ENCODE measurements around the gene BCR. TPM values are rescaled to one million over a fixed set of nuclear protein-coding genes. Genes with fewer than 3 reads are reported as not detected.

Gene BCR
- total and polyA plus RNA-seq, 2 of the 13 experiments (the other 11 are each of a cell fraction or from before 2014, with no cell fraction given), result 19.9 to 33.6 TPM

DNA sequence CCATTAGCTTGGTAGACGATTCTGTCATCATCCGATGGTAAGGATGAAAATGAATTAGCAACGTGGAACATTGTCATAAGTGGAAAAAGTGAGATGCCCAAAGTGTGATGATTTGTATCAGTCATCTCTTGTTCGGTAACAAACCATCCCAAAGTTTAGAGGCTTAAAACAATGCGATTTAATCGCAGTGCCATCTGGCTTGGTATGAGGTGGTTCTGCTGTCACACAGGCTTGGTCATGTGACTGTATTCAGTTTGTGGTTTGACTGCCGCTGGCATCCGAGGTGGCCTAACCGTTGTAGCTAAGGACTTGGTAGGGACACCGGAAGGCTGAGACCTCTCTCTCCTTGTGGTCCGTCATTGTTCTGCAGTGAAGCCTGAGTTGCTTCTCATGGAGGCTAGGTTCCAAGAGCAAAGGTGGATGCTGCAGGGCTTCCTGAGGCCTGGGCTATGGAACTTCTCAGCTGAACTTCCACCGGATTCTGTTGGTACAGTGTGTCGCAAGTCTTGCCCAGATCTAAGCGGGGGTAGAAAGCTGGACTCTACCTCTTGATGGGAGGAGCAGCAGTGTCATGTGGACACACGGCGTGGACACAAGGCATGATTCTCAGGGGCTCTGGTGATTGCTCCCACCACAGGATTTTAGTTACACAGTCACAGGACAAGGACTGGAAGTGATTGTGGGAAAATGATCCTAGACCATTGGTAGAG is 36.3 kb downstream of the BCR start (continued):
- TF ChIP-seq GZF1 (CRISPR knock-in tag; IDR thresholded peaks at IDR 0.05) (0 out of 2 replicates have a peak, but pooled peaks have one; percentile 27), RXRB (CRISPR knock-in tag; IDR thresholded peaks at IDR 0.05; ENCODE audit: borderline replicate concordance) (peak; percentile 69), KLF11 (CRISPR knock-in tag; IDR thresholded peaks at IDR 0.05) (no peak), ZNF550 (CRISPR knock-in tag; IDR thresholded peaks at IDR 0.05; ENCODE audit: borderline replicate concordance) (no peak), DPF2 (CRISPR knock-in tag; IDR thresholded peaks at IDR 0.05; ENCODE audit: borderline replicate concordance, low read depth) (peak; percentile 81), CEBPB (IDR thresholded peaks at IDR 0.05; ENCODE audit: borderline replicate concordance, low read depth, low read length) (peak; percentile 97), TFDP1 (CRISPR knock-in tag; IDR thresholded peaks at IDR 0.05; ENCODE audit: borderline replicate concordance) (0 out of 2 replicates have a peak, but pooled peaks have one; percentile 34), RFX5 (IDR thresholded peaks at IDR 0.05; ENCODE audit: low read depth, low read length) (0 out of 2 replicates have a peak, but pooled peaks have one; percentile 4), ZNF674 (CRISPR knock-in tag; IDR thresholded peaks at IDR 0.05; ENCODE audit: low read depth) (no peak), YEATS4 (CRISPR knock-in tag; IDR thresholded peaks at IDR 0.05; ENCODE audit: borderline replicate concordance) (peak; percentile 34; the same call in 1 of the 2 replicates), ZMYM3 (CRISPR knock-in tag; IDR thresholded peaks at IDR 0.05) (peak; percentile 84), ZFP36L1 (CRISPR knock-in tag; IDR thresholded peaks at IDR 0.05) (no peak), ARID3A (IDR thresholded peaks at IDR 0.05; ENCODE audit: low read depth, low read length) (peak; percentile 53; the same call in 1 of the 2 replicates), MEF2D (CRISPR knock-in tag; IDR thresholded peaks at IDR 0.05) (peak; percentile 65; the same call in 1 of the 2 replicates), ZFP36L2 (CRISPR knock-in tag; IDR thresholded peaks at IDR 0.05) (no peak), ONECUT2 (CRISPR knock-in tag; IDR thresholded peaks at IDR 0.05) (no peak), FOXA3 (CRISPR knock-in tag; IDR thresholded peaks at IDR 0.05) (peak; percentile 70), ZEB1 (IDR thresholded peaks at IDR 0.05; ENCODE audit: insufficient replicate concordance, low read depth) (no peak), KMT2A (CRISPR knock-in tag; IDR thresholded peaks at IDR 0.05) (peak; percentile 68; the same call in 1 of the 2 replicates), ZNF468 (CRISPR knock-in tag; IDR thresholded peaks at IDR 0.05) (no peak)
- TF ChIP-seq, protein P1, sequence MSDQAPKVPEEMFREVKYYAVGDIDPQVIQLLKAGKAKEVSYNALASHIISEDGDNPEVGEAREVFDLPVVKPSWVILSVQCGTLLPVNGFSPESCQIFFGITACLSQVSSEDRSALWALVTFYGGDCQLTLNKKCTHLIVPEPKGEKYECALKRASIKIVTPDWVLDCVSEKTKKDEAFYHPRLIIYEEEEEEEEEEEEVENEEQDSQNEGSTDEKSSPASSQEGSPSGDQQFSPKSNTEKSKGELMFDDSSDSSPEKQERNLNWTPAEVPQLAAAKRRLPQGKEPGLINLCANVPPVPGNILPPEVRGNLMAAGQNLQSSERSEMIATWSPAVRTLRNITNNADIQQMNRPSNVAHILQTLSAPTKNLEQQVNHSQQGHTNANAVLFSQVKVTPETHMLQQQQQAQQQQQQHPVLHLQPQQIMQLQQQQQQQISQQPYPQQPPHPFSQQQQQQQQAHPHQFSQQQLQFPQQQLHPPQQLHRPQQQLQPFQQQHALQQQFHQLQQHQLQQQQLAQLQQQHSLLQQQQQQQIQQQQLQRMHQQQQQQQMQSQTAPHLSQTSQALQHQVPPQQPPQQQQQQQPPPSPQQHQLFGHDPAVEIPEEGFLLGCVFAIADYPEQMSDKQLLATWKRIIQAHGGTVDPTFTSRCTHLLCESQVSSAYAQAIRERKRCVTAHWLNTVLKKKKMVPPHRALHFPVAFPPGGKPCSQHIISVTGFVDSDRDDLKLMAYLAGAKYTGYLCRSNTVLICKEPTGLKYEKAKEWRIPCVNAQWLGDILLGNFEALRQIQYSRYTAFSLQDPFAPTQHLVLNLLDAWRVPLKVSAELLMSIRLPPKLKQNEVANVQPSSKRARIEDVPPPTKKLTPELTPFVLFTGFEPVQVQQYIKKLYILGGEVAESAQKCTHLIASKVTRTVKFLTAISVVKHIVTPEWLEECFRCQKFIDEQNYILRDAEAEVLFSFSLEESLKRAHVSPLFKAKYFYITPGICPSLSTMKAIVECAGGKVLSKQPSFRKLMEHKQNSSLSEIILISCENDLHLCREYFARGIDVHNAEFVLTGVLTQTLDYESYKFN (CRISPR knock-in tag; conservative IDR thresholded peaks at IDR 0.05), result peak; percentile 82
- TF ChIP-seq, protein P2, sequence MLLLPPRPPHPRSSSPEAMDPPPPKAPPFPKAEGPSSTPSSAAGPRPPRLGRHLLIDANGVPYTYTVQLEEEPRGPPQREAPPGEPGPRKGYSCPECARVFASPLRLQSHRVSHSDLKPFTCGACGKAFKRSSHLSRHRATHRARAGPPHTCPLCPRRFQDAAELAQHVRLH (CRISPR knock-in tag; IDR thresholded peaks at IDR 0.05; ENCODE audit: borderline replicate concordance, low read depth), result peak; percentile 79; the same call in 1 of the 2 replicates
